GM21576 (cell line): ENCODE results near the gene PKP1.

Source experiments
- ATAC-seq: cut with Tn5 transposase; IDR thresholded peaks from one replicate; pipeline ENCODE4 v1.9.1; 2021; ENCODE audit warnings: mild to moderate bottlenecking, moderate library complexity; ENCODE audit not compliant: unreplicated experiment

The PKP1 gene

GRCh38 chr1:201304126-201304525 lies 20.8 kb downstream of the PKP1 start:
- ATAC-seq = no peak

- no peak for ATAC-seq
These were observed 22.5 kb downstream of the PKP1 start for GRCh38 chr1:201305815-201306214.

- no peak for ATAC-seq
These were observed 23.9 kb downstream of the PKP1 start for GRCh38 chr1:201307231-201307630.

DNA sequence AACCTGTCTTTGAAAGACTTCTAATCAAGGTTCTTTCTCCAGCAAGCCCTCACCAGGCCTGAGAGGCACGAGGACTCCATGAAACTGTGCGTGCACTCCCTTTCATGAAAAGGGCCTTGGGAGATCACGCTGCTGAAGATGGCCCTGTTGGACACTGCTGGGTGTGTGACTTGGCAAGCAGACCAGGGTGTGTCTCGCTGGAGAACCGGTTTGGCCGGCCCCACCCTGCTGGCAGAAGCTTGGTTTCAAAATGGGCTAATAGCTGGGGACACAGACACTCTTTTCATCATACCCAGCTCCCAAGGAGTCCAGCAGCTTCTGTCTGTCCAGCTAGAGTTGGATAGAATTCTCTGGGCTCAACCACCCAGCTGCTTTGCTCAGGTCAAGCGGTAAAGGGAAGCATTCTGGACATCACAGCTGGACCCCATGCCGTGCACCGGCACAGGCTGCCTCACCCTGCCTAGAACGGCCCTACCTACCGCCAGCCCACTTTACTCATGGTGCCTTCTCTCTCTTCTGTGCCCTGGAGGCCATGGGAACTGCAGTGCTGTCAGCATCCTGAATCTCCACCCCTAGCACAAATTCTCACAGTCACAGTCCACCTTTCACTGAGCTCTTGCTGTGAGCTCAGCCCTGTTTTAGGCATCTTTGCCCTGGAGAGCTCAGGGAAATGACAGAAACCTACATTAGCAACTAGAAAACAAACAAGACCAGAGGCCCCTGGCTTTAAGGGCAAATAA lies 24.6 kb downstream of the PKP1 start:
- ATAC-seq = no peak

GRCh38 chr1:201309416-201309815 lies 26.1 kb downstream of the PKP1 start:
- ATAC-seq = no peak

DNA sequence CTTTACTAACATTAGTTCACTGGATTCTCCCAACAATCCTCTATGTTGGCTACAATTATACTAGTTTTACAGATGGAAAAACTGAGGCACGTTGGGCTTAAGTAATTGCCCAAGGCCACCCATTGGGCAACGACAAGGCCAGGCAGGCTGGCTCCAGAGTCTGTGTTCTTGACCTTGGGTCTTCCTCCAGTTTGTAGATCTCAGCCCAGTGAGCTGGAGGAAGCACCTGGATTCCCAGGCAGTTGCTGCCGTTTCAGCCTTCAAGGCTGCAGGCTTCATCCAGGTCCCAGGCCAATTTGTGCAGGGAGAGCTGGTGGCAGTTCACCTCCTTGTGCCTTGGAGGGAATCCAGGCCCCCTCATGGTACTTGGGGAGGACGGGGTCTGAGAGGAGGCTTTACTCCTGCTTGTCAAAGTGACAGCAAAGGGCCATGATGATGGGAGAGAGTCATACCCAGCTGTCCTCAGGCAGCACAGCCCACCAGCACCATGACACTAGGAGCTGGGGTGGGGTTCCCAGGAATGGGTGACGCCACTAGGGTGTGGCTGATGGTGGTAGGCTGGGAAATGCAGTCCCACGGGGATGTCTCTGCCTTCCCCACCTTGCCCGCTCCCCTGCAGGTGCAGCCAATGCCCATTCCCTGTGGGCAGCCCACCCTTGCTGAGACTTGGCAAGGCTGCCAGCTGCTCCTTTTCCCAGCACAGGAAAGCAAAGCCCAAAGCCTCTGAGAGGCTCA lies 27.1 kb downstream of the PKP1 start:
- no peak for ATAC-seq

- ATAC-seq = no peak
These were observed 27.7 kb downstream of the PKP1 start for GRCh38 chr1:201310986-201311355.

GRCh38 chr1:201311356-201312011 lies 28.2 kb downstream of the PKP1 start:
- ATAC-seq = no peak

DNA sequence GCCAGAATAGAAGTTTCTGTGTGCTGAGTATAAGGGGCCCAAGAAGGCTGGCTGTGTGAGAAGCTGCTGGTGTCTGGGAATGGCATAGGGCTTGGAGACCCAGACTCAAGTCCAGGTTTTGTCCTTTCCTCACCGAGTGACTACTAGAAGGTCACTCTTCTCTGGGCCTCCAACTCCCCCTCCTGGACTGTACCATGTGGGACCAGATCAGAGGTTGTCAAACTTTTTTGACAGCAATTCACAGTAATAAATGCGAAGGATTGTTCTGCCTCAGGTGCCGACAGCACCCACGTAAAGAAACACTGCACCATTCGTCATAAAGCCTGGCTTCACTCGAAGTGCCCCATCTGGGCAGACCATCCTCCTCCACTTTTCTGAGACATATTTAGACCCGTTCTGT lies 29.0 kb downstream of the PKP1 start:
- no peak for ATAC-seq

DNA sequence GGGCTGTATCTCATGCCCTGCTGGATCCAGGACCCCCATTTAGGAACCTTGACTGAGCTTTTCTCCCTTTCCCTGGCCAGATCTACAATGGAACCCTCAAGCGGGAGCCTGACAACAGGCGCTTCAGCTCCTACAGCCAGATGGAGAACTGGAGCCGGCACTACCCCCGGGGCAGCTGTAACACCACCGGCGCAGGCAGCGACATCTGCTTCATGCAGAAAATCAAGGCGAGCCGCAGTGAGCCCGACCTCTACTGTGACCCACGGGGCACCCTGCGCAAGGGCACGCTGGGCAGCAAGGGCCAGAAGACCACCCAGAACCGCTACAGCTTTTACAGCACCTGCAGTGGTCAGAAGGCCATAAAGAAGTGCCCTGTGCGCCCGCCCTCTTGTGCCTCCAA lies 29.8 kb downstream of the PKP1 start:
- no peak for ATAC-seq

- no peak for ATAC-seq
These were observed 33.2 kb downstream of the PKP1 start for GRCh38 chr1:201316556-201316955.

DNA sequence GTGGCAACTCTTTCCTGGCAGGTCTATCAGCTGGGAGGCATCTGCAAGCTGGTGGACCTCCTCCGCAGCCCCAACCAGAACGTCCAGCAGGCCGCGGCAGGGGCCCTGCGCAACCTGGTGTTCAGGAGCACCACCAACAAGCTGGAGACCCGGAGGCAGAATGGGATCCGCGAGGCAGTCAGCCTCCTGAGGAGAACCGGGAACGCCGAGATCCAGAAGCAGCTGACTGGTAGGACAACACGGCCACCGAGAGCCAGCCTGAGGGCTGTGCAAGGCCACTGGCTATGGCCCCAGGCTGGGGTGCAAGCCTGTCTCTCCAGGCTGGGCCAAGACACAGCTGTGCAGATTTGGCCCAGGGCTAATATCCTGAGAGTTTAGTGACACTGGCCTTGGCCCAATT lies 34.2 kb downstream of the PKP1 start:
- no peak for ATAC-seq

DNA sequence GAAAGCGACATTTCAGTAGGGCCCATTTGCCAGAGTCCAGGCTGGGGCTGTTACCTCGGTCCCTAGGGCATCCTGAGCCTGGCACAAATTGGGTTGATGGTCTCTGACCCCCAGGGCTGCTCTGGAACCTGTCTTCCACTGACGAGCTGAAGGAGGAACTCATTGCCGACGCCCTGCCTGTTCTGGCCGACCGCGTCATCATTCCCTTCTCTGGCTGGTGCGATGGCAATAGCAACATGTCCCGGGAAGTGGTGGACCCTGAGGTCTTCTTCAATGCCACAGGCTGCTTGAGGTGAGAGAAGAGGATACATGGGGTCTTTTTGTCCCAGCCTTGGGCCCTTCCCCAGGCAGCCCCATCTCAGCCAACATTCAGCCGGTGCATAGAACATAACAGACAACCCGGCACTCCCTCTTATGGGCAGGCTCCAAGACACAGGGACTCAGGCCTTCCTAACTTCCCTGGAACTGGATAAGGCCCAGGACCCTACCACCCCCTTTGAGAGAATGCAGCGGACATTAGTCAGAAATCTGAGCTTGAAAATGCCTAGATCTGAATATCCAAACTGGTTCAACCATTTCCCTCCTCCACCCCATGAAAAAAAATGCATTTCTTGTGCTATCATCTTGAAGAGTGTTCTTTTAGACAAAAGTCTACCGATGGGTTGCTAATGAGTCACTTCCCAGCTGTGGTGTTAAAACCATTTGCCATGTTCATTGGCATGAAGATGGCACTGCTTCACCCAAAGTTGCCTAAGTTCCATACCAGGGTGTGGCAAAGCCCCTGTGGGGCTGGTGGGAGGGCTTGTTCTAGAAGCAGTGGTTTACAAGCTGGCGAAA lies 35.4 kb downstream of the PKP1 start:
- ATAC-seq = no peak

GRCh38 chr1:201319631-201320030 lies 36.3 kb downstream of the PKP1 start:
- no peak for ATAC-seq

GRCh38 chr1:201320168-201320788 lies 37.0 kb downstream of the PKP1 start:
- ATAC-seq = no peak

DNA sequence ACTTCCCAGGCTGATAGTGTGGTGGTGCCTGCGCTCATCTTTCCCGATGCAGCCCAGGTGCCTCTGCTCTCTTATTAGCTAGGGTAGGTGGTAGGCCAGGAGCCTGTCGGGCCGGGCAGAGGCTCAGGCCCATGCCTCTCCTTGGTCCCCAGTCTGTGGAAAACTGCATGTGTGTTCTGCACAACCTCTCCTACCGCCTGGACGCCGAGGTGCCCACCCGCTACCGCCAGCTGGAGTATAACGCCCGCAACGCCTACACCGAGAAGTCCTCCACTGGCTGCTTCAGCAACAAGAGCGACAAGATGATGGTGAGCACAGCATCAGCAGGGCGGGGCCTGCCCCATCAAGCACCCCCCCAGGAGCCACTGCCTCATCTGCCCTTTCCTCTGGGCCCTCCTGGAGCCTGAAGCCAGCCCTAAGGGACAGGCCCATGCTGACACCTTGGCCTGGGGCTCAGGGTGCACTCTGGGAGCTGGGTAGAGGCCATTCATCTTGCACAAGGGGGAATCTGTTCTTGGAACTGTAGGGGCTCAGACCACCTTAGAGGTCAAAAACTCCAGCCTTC lies 38.6 kb downstream of the PKP1 start:
- ATAC-seq = no peak

GRCh38 chr1:201322653-201323510 lies 39.6 kb downstream of the PKP1 start:
- no peak for ATAC-seq

DNA sequence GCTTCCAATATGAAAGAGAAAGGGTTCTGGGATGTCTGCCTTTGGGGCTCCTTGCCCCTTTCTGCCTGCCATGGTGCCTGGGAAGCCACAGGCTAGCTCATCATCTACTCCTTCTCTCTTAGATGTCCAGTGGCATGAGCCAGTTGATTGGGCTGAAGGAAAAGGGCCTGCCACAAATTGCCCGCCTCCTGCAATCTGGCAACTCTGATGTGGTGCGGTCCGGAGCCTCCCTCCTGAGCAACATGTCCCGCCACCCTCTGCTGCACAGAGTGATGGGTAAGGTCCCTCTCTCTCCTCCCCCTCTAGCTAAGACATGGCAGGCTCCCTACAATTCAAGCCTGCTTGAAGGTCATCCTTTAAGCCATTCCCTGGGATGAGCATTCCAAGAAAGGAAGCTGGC lies 41.0 kb downstream of the PKP1 start:
- ATAC-seq = no peak
